K562 (cell line): ENCODE results near the gene GNAZ. TPM values are rescaled to one million over a fixed set of nuclear protein-coding genes. Genes with fewer than 3 reads are reported as not detected.

ENCODE experiments used
- CBFA2T2 ChIP-seq: fragments of 450-650 bp; conservative IDR thresholded peaks from 2 replicates; pipeline ENCODE4 v1.6.1; 2017; ENCODE audit warnings: mild to moderate bottlenecking
- GTF2F1 ChIP-seq: IDR thresholded peaks from 2 replicates; pipeline ENCODE4 v1.6.1; 2011; ENCODE audit warnings: low read depth, low read length, improper control_type of control experiment
- JUND ChIP-seq, 2 experiments: IDR thresholded peaks; 2 replicates in 1 of 2; 3 replicates in 1 of 2; pipeline ENCODE4 v1.6.1; 2011; ENCODE audit warnings: borderline replicate concordance in 2 of 2, low read depth in 2 of 2, low read length in 2 of 2, improper control_type of control experiment in 1 of 2, missing biosample characterization in 1 of 2, missing genetic modification characterization in 1 of 2, missing genetic modification reagents in 1 of 2
- KDM4B ChIP-seq, 2 experiments: fragments of 450-650 bp in 1 of 2; sonication (generic) in 1 of 2; IDR thresholded peaks; 2 replicates each; pipeline ENCODE4 v1.6.1; 2016 to 2017; ENCODE audit warnings: borderline replicate concordance in 2 of 2, antibody characterized with exemption in 1 of 2, low read depth in 1 of 2, mild to moderate bottlenecking in 1 of 2
- KLF13 ChIP-seq: fragments of 450-650 bp; IDR thresholded peaks from 2 replicates; pipeline ENCODE4 v1.6.1; 2016; ENCODE audit warnings: missing genetic modification characterization, low read depth, mild to moderate bottlenecking, missing compliant biosample characterization, moderate library complexity, borderline replicate concordance
- MCM3 ChIP-seq: fragments of 450-650 bp; IDR thresholded peaks from 2 replicates; pipeline ENCODE4 v1.6.1; 2016
- NFIC ChIP-seq: fragments of 450-650 bp; IDR thresholded peaks from 2 replicates; pipeline ENCODE4 v1.6.1; 2017; ENCODE audit warnings: mild to moderate bottlenecking, inconsistent platforms
- PHF21A ChIP-seq: fragments of 450-650 bp; IDR thresholded peaks from 2 replicates; pipeline ENCODE4 v1.6.1; 2017; ENCODE audit warnings: low read depth, borderline replicate concordance
- PREB ChIP-seq: sonication (generic); formaldehyde crosslinking; IDR thresholded peaks from 2 replicates; pipeline ENCODE4 v1.8.1; 2023; ENCODE audit warnings: mild to moderate bottlenecking, missing genetic modification reagents
- ZBTB7A ChIP-seq: IDR thresholded peaks from 2 replicates; pipeline ENCODE4 v1.6.1; 2011; ENCODE audit warnings: low read depth, mild to moderate bottlenecking, low read length, moderate library complexity, borderline replicate concordance; ENCODE audit not compliant: control insufficient read depth
- ZKSCAN3 ChIP-seq: fragments of 250-450 bp; sonication (Bioruptor Pico); IDR thresholded peaks from 2 replicates; pipeline ENCODE4 v1.4.0; 2020
- ZNF121 ChIP-seq: sonication (generic); formaldehyde crosslinking; conservative IDR thresholded peaks from 2 replicates; pipeline ENCODE4 v1.8.0; 2022; ENCODE audit warnings: missing genetic modification reagents
- polyA plus RNA-seq, 8 experiments: library from polyadenylated mRNA; depleted of rRNA in 4 of 8; stranded (reverse) in 5 of 8; unstranded in 3 of 8; fragments of >200 nt; fragmentation: Nextera tagmentation in 2 of 8; fragmentation: Illumina TruSeq in 1 of 8; extraction: Ambion mirVana in 2 of 8; extraction: Trizol in 1 of 8; gene quantifications; 2 replicates each; pipeline versions ENCODE4 v1.2.1 to v1.2.3, GENCODE V29; 2011 to 2014; ENCODE audit warnings: inconsistent platforms in 1 of 8, missing spikeins in 1 of 8
- total RNA-seq, 7 experiments: library from RNA; depleted of rRNA in 6 of 7; stranded (reverse); fragments of >200 nt in 6 of 7; fragmentation: Illumina TruSeq in 2 of 7; extraction: Trizol in 2 of 7; gene quantifications; 2 replicates each; pipeline versions ENCODE4 v1.2.1 to v1.2.3, GENCODE V29; 2011 to 2021; ENCODE audit warnings: low replicate concordance in 1 of 7
- TF ChIP-seq, protein P1 (sequence below), 2 experiments: IDR thresholded peaks; 2 replicates each; pipeline ENCODE4 v1.6.1; 2011; ENCODE audit warnings: borderline replicate concordance in 1 of 2, control low read depth in 1 of 2, low read depth in 1 of 2, low read length in 1 of 2, mild to moderate bottlenecking in 1 of 2, mixed read lengths in 1 of 2, moderate library complexity in 1 of 2; ENCODE audit not compliant: insufficient read depth in 1 of 2, insufficient read length in 1 of 2, poor library complexity in 1 of 2, severe bottlenecking in 1 of 2; ENCODE audit errors: extremely low read depth in 1 of 2
- TF ChIP-seq, protein P2 (sequence below), 2 experiments: fragments of 450-650 bp in 1 of 2; sonication (generic) in 1 of 2; formaldehyde crosslinking in 1 of 2; IDR thresholded peaks in 1 of 2; conservative IDR thresholded peaks in 1 of 2; 2 replicates each; pipeline versions ENCODE4 v1.6.1 to v1.8.1; 2016 to 2023; ENCODE audit warnings: mild to moderate bottlenecking in 2 of 2, moderate library complexity in 2 of 2, inconsistent platforms in 1 of 2, missing genetic modification reagents in 1 of 2
- TF ChIP-seq, protein P3 (sequence below): fragments of 250-450 bp; sonication (Bioruptor Pico); IDR thresholded peaks from 2 replicates; pipeline ENCODE4 v1.9.0; 2021; ENCODE audit warnings: mild to moderate bottlenecking
- TF ChIP-seq, protein P4 (sequence below): fragments of 250-450 bp; sonication (Bioruptor Pico); IDR thresholded peaks from 2 replicates; pipeline ENCODE4 v1.4.0; 2020; ENCODE audit warnings: mild to moderate bottlenecking, moderate library complexity

Gene GNAZ
- total and polyA plus RNA-seq, 9 of the 15 experiments (the other 6 are each of a cell fraction or from before 2014, with no cell fraction given): 0.04 to 0.22 (median 0.13) TPM; not detected in 3

- TF ChIP-seq MCM3 (peak; percentile 77), ZNF121 (no peak), GTF2F1 (peak; percentile 34; the same call in 1 of the 2 replicates), CBFA2T2 (no peak), NFIC (no peak), KDM4B (IDR thresholded peaks at IDR 0.05; ENCODE audit: borderline replicate concordance in 2 of 2, low read depth in 1 of 2) (no peak), JUND (IDR thresholded peaks at IDR 0.05; ENCODE audit: borderline replicate concordance, low read depth, low read length) (peak; percentile 82), JUND (tag; IDR thresholded peaks at IDR 0.05; ENCODE audit: borderline replicate concordance, low read depth, low read length) (peak; percentile 81; the same call in 2 of the 3 replicates), KLF13 (tag) (peak; percentile 56; the same call in 1 of the 2 replicates), PHF21A (peak; percentile 84), ZBTB7A (0 out of 2 replicates have a peak, but pooled peaks have one; percentile 43), PREB (CRISPR knock-in tag) (no peak), ZKSCAN3 (CRISPR knock-in tag) (no peak)
- TF ChIP-seq, protein P1, sequence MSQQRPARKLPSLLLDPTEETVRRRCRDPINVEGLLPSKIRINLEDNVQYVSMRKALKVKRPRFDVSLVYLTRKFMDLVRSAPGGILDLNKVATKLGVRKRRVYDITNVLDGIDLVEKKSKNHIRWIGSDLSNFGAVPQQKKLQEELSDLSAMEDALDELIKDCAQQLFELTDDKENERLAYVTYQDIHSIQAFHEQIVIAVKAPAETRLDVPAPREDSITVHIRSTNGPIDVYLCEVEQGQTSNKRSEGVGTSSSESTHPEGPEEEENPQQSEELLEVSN (IDR thresholded peaks at IDR 0.05; ENCODE audit: borderline replicate concordance in 1 of 2, extremely low read depth in 1 of 2, insufficient read depth in 1 of 2, insufficient read length in 1 of 2, low read depth in 1 of 2, low read length in 1 of 2, poor library complexity in 1 of 2, severe bottlenecking in 1 of 2): peak in 1 of 2 experiments; percentile 44
- TF ChIP-seq, protein P2, sequence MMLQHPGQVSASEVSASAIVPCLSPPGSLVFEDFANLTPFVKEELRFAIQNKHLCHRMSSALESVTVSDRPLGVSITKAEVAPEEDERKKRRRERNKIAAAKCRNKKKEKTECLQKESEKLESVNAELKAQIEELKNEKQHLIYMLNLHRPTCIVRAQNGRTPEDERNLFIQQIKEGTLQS (IDR thresholded peaks at IDR 0.05): no peak
- TF ChIP-seq, protein P2 (CRISPR knock-in tag; conservative IDR thresholded peaks at IDR 0.05): peak; percentile 49
- TF ChIP-seq, protein P3, sequence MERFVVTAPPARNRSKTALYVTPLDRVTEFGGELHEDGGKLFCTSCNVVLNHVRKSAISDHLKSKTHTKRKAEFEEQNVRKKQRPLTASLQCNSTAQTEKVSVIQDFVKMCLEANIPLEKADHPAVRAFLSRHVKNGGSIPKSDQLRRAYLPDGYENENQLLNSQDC (CRISPR knock-in tag): no peak
- TF ChIP-seq, protein P4, sequence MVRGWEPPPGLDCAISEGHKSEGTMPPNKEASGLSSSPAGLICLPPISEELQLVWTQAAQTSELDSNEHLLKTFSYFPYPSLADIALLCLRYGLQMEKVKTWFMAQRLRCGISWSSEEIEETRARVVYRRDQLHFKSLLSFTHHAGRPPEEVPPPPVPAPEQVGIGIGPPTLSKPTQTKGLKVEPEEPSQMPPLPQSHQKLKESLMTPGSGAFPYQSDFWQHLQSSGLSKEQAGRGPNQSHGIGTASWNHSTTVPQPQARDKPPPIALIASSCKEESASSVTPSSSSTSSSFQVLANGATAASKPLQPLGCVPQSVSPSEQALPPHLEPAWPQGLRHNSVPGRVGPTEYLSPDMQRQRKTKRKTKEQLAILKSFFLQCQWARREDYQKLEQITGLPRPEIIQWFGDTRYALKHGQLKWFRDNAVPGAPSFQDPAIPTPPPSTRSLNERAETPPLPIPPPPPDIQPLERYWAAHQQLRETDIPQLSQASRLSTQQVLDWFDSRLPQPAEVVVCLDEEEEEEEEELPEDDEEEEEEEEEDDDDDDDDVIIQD (CRISPR knock-in tag): no peak
These were observed 40.7 kb downstream of the GNAZ start (continued) for GRCh38 chr22:23110922-23111527.
